ENCODE results near the gene PTPRCAP.

Gene PTPRCAP

DNA sequence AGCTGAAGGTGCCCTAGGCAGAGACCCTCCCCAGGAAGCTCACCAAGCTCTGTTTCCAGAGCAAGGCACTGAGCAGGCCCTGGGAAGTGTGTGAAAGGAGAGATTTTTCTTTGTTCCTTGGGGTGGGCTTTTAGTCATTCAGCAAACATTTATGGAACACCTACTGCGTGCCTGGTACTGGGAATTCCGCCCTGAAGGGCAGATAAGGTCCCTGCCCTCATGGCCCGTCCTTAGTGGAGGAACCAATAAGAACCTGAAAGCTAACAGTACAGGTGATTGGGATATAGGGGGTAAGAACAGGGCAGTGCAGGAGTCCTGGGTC, 27.7 kb upstream of the PTPRCAP start:
- no peak for DNase-seq (ENCODE audit: low spot score)

DNA sequence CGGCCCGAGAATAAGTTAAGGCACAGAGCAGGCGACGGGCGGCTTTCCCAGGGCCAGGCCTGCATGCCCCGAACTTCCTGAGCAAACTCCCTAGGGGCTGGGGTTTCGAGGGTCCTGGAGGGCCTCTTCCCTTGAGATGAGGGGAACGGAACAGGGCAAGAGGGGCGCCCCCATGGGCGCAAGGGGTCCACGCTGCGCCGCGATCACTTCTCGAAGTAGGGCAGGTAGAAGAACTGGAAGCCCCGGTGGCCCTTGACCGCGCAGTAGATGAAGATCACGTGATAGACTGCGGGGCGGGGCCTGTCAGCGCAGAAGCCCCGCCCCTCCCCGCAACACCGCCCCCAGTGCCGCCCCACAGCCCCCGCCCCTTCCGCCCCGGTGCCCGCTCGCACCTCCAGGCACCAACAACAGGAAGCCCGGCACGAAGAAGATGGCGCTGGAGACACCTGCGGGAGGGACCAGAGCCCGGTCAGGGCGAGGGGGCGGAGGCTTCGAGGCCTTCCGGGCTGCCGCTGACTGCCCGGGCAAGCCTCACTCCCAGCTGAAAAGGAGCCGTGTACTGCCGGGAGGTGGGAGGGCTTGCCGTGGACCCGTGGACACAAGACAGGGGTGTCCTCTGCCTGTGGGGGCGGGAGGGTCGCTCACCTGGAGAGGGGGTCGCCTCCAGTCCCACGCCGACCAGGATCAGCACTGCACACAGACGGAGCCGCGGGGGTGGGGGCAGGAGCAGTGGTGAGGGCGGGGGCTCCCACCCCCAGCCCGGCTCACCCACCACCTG, 27.1 kb upstream of the PTPRCAP start:
- peak; percentile 74 for DNase-seq (ENCODE audit: low spot score)

DNA sequence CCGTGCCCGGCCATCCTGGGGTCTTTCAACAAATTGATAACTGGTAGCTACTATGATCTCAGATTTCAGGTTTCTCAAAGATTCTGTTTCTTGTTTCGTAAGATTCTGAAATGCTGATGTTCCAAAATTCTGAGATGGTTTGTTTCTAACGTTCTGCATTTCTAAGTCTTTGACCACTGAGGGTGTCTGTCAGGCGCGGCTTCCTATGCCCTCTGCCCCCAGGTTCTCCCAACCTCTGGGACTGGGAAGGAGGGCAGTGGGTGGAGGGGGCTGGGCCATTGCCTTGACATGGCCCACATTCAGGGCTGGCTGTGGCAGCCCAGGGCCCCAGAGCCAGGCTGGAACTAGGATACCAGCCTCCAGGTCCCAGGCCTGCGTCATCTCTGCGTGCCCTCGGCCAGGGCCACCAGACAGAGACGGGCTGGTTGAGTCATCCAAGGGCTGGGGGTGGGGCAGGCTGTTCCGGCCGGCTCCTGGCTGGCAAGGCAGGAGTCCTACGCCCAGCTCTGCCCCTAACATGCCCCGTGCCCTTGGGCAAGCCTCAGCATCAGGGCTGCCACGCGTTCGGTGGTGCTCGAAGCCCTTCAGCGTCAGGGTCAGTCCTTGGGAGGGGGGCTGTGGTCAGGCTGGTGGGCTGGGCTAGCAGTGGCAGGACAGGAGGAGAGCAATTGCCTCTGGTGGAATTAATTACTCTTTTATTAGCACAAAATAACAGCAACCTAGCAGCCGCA, 26.4 kb upstream of the PTPRCAP start:
- DNase-seq (ENCODE audit: low spot score) = no peak

DNA sequence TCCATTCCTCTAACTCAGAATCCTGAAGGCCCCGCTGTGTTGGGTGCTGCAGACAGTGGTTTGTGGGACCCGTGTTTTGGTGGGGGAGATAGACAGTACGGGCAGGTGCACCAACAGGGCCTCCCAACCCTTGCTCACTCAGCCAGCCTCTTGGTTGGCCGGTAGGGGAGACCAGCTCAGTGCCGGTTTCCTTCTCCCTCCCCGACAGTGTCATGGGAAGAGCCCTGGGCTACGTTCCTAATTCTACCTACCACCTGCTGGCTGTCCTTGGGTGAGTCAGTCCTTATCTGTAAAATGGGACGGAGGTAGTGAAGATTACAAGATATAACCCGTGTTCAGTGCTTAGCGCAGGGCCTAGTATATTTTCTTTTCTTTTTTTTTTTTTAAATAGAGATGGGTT, 25.7 kb upstream of the PTPRCAP start:
- no peak for DNase-seq (ENCODE audit: low spot score)

DNA sequence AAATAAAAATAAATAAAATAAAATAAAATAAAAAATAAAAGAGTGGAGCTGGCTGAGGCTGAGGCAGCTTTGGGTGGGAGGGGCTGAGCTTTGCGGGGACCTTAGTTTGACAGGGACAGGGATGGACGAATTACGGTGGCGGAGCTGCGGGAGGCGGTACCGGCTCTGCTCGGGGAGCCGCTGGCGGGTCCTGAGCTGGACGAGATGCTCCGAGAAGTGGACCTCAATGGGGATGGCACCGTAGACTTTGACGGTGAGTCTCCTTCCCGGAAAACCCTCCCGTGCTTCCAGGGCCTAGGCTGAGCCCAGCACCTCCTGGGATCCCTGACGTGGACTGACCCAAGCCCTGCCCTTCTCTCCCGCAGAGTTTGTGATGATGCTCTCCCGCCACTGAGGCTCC, 20.8 kb upstream of the PTPRCAP start:
- DNase-seq (ENCODE audit: low spot score) = no peak

DNA sequence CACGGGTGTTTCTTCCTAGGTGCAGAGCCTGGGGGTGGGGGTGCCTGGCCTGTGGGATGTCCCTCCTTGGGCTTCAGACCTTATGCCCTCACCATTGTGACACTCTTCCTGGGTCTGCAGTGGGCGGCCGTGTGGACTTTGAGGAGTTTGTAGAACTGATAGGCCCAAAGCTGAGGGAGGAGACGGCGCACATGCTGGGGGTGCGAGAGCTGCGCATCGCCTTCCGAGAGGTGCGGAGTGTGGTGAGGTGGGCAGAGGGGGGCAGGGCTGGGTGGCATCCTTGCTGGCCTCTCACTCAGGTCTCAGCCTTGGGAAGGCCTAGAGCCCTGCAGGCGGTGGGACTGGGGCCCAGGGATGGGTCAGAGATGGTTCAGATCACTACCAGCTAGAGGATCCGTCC, 20.0 kb upstream of the PTPRCAP start:
- DNase-seq (ENCODE audit: low spot score) = no peak

DNA sequence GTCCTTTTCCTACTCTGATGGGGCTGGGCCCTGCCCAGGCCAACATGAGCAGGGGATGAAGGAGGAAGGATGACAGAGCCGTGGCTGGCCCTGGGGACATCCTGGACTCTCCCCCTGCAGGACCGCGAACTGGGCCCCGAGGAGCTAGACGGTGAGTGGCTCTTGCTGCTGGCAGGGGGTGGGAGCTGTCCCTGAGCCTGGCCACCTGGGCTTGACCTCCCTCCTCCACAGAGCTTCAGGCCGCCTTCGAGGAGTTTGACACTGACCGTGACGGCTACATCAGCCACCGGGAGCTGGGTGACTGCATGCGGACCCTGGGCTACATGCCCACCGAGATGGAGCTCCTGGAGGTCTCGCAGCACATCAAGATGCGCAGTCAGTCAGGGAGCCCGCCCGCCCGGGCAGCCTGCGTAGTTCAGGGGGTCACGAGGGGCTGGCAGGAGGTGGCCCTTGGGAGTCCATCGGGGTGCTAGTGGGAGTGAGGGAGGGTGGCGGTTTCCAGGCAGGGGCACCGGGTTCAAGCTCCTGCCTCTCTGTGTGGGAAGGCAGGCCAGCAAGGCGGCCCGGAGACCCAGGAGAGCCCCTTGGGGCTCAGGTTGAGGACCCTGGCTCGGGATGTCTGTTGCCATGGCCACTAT, 18.7 kb upstream of the PTPRCAP start:
- no peak for DNase-seq (ENCODE audit: low spot score)

DNA sequence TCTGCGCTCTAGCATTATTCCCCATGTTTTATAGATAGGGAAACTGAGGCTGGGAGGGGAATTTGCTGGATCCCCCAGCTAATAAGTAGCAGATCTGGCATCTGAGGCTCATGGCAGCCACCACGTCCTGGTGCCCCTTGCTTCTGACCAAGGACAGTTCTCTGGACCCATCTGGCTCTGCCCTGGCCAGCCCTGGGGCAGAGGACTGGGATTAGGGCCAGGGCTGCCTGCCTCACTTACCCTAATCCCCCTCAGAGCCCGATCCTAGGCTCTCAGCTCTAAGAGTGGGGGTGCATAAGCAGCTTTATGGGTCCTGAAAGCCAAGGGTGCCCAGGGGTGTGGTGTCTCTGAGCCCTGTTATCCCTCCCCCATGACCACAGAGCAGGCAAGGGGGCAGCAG, 17.6 kb upstream of the PTPRCAP start, which contains the start of gene CABP4:
CABP4 (plus strand) TSS at position 301 of the 400 bp plus-strand sequence; CDS start at position 371, 70 bp downstream.
- no peak for DNase-seq (ENCODE audit: low spot score)

DNA sequence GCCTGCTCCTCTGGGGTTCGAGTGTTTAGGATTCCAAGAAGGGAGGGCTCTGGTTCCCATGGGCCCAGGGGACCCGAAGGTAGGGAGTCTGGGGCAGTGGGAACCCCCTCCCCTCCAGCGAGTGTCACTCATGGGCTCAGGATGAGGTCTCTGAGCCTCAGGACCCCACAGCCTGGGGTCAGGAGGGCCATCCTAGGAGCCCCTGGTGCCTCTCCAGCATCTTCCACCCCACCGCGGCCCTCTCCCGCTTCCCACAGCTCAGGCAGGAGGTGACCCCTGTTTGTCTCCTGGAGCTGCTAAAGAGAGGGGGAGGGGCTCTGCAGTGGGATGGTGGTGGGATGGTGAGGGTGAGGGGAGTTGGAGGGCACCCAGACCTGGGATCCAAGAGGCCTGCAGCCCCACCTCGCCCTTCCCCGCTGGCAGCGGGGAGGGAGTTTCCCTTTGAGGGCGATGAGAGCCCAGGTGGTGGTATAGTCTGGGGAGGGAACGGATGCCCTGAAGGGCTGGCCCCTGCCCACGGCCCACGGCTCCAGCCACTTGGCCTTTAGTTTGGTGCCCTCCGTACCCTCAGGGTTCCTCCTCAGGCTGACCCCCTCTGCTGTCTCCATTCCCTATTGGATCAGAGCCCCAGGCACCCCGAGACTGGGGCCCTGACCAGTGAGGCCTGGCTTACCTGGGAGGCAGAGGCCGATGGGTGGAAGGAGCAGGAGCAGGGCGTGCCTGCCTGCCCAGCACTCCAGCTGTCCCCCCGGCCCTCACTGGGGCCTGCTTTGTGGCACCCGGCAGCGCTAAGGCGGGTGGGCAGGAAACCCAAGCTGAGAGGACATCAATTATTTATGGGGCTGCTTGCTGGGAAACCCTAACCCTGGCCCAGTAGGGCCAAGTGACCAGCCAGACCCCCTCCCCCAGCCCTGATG, 16.6 kb upstream of the PTPRCAP start:
- no peak for DNase-seq (ENCODE audit: low spot score)

DNA sequence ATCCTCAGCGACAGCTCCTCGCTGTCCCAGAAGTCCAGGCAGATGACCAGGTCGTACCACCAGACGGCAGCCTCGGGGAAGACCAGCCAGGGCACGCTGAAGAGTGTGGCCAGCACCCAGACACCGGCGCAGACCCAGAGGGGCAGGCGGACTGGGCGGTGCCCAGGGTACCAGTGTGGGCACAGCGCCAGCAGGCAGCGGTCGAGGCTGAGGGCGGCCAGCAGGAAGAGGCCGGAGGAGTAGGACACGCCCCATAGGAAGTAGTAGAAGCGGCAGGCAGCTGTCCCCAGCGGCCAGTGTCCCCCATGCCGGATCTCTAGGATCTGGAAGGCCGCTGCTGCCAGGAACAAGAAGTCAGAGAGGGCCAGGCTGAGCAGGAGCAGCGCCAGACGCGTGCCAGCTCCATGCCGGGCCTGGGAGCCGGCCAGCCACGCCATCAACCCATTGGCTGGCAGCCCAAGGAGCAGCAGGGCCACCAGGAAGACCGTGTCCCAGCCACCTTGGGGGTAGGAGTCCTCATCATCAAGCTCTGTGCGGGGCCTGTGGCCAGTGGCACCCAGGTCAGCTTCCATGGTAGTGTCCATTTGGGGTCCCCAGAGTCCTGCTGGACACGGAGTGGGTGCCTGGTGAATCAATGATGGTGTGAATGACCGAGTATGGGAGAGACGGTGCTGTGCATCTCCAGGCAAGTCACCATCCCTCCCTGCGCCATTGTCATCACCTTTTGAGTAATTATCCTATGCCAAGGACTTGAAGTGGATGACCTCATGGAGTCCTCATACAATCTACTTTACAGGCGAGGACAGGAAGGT, 14.9 kb upstream of the PTPRCAP start, which contains the start of gene GPR152:
GPR152 (minus strand) TSS at position 589 of the 812 bp plus-strand sequence; CDS start at position 584, 5 bp downstream.
- no peak for DNase-seq (ENCODE audit: low spot score)

DNA sequence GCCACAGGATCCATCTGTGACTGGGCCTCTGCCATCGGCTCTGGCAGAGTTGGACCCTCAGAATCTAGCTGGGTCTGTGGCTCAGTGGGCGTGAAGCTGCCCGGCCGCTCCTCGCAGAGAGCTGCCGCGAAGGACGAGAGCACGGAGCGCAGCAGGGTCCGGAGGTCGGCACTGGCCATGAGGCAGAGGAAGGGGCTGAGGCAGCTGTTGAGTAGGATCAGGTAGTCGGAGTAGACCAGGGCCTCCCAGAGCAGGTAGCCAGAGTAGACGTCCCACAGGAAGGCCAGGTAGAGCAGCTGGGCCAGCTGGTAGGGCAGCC, 14.1 kb upstream of the PTPRCAP start:
- no peak for DNase-seq (ENCODE audit: low spot score)

DNA sequence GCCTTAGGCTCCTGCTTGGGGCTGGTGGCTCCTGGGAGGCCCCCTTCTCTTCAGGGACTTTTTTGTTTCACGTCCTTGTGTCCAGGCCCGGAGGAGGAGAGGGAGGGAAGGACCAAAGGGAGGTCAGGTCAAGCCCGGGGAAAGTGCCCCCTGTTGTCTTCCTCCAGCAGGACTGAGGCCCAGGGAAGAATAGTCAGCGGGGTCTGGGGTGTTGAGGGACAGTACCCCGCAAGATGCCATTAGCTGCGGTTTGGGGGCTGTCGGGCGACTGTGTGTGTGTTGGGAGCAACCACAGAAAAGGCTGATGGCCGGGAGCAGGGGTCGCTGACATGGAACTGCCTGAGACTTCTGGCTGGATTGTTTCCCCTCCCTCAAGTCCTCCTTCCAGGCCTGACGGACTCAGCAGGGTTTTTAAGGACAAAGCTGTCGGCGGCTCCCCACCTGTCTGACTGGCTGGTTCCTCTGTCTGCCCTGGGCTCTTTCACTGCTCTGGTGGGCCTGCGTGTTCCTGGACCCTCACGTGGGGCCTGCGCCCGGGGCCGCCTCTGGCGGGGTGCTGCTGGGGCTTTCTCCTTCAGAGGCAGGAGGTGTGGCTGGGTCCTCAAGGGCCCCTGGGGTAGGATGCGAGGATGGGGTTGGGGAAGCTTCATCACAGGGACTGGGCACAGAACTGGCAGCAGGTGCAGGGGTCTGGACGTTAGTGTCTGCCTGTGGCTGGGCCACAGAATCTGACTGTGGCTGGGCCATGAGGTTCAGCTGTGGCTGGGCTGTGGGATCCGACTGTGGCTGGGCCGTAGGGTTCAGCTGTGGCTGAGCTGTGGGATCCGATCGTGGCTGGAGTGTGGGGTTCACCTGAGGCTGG, 13.5 kb upstream of the PTPRCAP start:
- DNase-seq (ENCODE audit: low spot score) = no peak

DNA sequence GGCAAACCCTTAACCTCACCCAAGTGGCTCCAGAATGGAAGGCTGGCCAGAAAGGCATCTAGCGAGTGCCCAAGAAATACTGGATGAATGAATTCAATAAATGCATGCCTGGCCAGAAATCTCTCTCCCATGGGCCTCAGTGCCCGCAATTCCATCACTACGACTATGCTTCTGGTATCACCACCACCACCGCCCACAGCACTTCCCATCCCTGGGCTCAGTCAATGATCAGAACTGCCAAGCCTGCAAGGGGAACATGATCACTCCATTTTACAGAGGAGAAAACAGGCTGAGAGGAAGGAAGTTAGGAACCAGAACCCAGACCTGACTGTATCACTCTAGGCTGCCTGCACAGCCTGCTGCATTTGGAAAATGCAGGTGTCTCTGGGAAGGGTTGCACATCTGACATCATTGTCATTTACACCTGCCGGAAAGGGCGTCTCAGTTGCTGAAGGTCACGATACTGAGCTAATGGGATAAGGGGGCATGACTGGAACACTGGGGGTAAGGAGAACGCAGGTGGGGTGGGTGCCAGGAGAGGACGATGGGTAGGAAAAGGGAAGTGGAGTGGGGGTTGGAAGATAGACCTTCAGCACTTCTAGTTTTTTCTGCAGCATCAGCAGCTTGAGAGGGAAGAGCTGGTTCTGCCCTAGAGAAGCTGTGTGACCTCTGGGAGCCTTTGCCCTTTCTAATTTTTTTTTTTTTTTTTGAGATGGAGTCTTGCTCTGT, 11.8 kb upstream of the PTPRCAP start:
- DNase-seq (ENCODE audit: low spot score) = peak; percentile 53

DNA sequence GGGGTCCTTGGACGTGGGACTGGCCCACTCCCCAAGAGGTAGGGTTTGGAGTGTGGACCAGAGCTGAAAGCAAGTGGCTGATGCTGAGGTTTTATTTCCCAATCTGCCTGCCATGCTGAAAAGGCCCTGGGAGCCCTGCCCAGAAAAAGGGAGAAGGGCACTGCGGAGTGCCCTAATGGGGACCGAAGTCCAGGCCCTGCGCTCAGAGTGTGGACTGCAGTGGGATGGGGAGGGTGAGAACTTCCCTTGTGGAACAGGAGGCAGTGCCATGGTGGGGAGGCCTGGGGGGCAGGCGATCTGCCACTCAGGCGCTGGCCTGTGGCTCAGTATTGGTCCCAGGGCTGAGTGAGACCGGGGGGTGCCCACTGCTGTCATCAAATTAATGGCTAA, 10.7 kb upstream of the PTPRCAP start:
- DNase-seq (ENCODE audit: low spot score) = no peak

DNA sequence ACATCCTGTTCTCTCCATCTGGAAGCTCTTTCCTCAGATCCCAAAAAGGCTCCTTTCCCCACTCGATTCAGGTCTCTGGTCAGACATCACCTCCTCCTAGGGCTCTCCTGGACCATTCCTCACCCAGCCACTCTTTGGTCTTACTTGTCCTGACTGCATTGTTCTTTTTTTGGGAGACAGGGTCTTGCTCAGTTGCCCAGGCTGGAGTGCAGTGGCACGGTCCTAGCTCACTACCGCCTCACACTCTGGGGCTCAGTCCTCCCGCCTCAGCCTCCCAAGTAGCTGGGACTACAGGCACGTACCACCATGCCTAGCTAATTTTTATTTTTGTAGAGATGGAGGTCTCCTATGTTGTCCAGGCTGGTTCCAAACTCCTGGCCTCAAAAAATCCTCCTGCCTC, 8.0 kb upstream of the PTPRCAP start:
- no peak for DNase-seq (ENCODE audit: low spot score)

DNA sequence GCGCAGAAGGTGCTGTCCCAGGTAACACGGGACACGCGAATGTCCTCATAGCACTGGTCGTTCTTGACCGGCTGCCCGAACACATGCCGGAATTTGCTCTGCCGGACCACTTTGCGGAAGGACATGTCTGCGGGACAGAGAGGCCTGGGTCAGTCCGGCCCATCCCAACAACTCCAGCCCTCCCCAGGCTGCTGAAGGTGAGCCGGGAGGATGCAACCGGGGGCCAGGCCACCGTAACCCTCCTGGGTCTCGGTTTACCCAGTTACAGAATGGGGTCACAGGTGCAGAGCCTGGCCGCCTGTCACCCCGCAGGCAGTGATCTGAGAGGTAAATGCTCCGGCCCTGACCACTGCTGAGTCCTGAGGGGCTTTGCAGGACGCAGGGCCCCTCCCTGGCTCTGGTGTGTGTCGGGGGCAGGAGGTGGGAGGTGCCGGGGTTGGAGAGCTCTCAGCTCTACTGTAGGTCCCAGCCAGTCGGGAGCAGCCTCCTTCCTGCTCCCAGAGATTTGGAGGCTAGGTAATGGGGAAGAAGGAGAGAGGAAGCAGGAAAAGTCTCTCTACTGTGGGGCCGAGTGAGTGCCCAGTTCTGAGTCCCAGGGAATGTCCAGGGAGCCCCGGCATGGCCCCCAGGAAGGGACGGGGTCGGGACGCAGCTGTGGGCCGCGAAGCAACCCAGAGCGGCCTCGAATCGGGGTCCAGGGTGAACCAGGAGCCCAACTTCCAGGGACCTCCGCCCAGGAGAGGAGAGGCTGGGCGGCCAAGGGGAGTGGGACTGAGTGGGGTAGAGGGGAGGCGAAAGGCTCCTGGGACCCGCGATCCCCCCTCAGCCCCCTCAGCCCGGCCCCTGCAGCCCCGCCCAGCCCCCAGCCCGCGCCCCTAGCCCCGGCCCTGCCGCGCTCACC, 5.3 kb upstream of the PTPRCAP start:
- DNase-seq (ENCODE audit: low spot score) = no peak

DNA sequence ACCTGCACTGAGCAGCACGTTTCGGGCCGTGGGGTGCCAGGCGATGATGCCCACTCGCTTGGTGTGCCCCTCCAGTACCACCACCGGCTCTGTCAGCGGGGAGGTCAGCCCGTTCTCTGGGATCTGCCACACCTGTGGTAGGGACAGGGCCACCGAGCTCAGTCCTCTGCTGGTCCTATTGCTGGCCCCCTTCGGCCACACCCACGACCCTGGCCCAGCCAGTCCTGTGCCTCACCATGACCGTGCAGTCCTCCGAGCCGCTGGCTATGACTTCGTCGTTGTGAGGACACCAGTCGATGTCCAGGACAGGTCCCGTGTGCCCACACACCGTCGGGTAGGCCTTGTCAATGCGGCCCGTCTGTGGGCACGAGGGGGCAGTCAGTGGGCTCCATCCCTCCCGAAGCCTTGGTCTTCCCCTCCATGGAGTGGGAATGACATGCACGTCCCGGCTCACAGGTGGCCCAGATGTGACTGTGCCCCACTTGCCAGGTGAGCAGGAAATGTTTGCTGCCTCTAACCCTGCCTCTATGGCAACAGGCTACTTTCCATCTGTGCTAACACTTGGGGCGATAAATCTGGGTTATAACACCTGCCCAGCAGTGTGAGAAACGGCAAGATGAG, 4.4 kb upstream of the PTPRCAP start:
- no peak for DNase-seq (ENCODE audit: low spot score)

DNA sequence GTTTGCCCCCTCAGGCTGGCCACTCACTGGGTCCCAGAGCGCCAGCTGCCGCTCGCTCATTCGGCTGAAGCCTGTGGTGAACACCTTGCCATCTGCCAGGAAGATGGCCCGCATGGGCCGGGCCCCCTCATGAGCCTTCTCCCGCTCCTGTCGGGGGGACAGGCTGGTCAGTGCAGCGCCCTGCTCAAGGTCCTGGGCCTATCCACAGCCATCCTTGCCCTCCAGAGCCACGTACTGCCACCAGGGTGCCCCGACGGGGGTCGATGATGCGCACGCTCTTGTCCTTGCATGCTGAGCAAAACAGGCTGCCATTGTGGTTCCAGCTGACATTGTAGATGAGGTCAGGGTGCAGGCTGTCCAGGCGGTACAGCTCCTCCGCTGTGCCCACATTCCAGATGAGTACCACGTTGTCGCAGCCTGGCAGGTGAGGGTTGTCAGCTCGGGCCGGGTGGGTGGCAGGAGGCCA, 3.6 kb upstream of the PTPRCAP start:
- DNase-seq (ENCODE audit: low spot score) = no peak

Measured in Ammon's horn (tissue), 1 donor.